ENCODE results near the gene HADH. TPM values are rescaled to one million over a fixed set of nuclear protein-coding genes. Genes with fewer than 3 reads are reported as not detected.

Gene HADH
- total and polyA plus RNA-seq, 2 donors from 2014 or later = 31.4 to 126 TPM

- TF ChIP-seq CTCF (IDR thresholded peaks at IDR 0.05; ENCODE audit: borderline replicate concordance, extremely low read depth, insufficient read depth) = no peak
- intact Hi-C loops (cut with DNase I) = no loop called here
- Histone ChIP-seq H3K4me3 (ENCODE audit: low read length in 3 of 3) (no peak overlapping the region), H3K36me3 (ENCODE audit: control insufficient read depth in 2 of 3, insufficient read depth in 3 of 3, low read length in 3 of 3) (no peaks in the 10 kb centered on the region), H3K4me1 (ENCODE audit: control insufficient read depth in 2 of 3, insufficient read depth in 2 of 3, low read depth in 1 of 3, low read length in 3 of 3) (peaks cover 0 to 19% (median 0%) of the 10 kb centered on the region in 3 donors), H3K27me3 (ENCODE audit: control insufficient read depth, insufficient read depth, low read length) (no peaks in the 10 kb centered on the region), H3K9ac (ENCODE audit: low read length in 3 of 3) (no peak overlapping the region), H3K9me3 (ENCODE audit: control insufficient read depth in 2 of 3, insufficient read depth in 1 of 3, low read length in 3 of 3) (no peaks in the 10 kb centered on the region), H3K27ac (ENCODE audit: low read depth in 2 of 2, low read length in 2 of 2) (no peak overlapping the region)
- FAIRE-seq (no peak), DNase-seq (no peak)
Observed at GRCh38 chr4:108054025-108054638, 64.4 kb downstream of the HADH start.

- Histone ChIP-seq H3K27me3 (ENCODE audit: control insufficient read depth, insufficient read depth, low read length) (no peaks in the 10 kb centered on the region), H3K27ac (ENCODE audit: low read depth in 2 of 2, low read length in 2 of 2) (no peak overlapping the region), H3K4me1 (ENCODE audit: control insufficient read depth in 2 of 3, insufficient read depth in 2 of 3, low read depth in 1 of 3, low read length in 3 of 3) (peaks cover 0 to 19% (median 0%) of the 10 kb centered on the region in 3 donors), H3K9me3 (ENCODE audit: control insufficient read depth in 2 of 3, insufficient read depth in 1 of 3, low read length in 3 of 3) (no peaks in the 10 kb centered on the region), H3K9ac (ENCODE audit: low read length in 3 of 3) (no peak overlapping the region), H3K4me3 (ENCODE audit: low read length in 3 of 3) (no peak overlapping the region), H3K36me3 (ENCODE audit: control insufficient read depth in 2 of 3, insufficient read depth in 3 of 3, low read length in 3 of 3) (no peaks in the 10 kb centered on the region)
- TF ChIP-seq CTCF (IDR thresholded peaks at IDR 0.05; ENCODE audit: borderline replicate concordance, extremely low read depth, insufficient read depth) = no peak
- intact Hi-C loops (cut with DNase I) = no loop called here
- no peak for DNase-seq
- no peak for FAIRE-seq
Observed at GRCh38 chr4:108055787-108056186, 66.1 kb downstream of the HADH start.

- intact Hi-C loops (cut with DNase I) = no loop called here
Observed at GRCh38 chr4:108056418-108056817, 66.7 kb downstream of the HADH start.

More at GRCh38 chr4:108056418-108056817, 66.7 kb downstream of the HADH start:
- no peak for TF ChIP-seq CTCF (IDR thresholded peaks at IDR 0.05; ENCODE audit: borderline replicate concordance, extremely low read depth, insufficient read depth)
- Histone ChIP-seq H3K9ac (ENCODE audit: low read length in 3 of 3) (no peak overlapping the region), H3K4me1 (ENCODE audit: control insufficient read depth in 2 of 3, insufficient read depth in 2 of 3, low read depth in 1 of 3, low read length in 3 of 3) (peaks cover 0 to 19% (median 0%) of the 10 kb centered on the region in 3 donors), H3K36me3 (ENCODE audit: control insufficient read depth in 2 of 3, insufficient read depth in 3 of 3, low read length in 3 of 3) (no peaks in the 10 kb centered on the region), H3K9me3 (ENCODE audit: control insufficient read depth in 2 of 3, insufficient read depth in 1 of 3, low read length in 3 of 3) (no peaks in the 10 kb centered on the region), H3K27ac (ENCODE audit: low read depth in 2 of 2, low read length in 2 of 2) (no peak overlapping the region), H3K4me3 (ENCODE audit: low read length in 3 of 3) (no peak overlapping the region), H3K27me3 (ENCODE audit: control insufficient read depth, insufficient read depth, low read length) (no peaks in the 10 kb centered on the region)
- DNase-seq (no peak), FAIRE-seq (no peak)
